Fibroblast of mammary gland (primary cell): ENCODE results near the gene KIAA1958.
A peak's percentile ranks its signal among the peaks of the same experiment; 100 is the strongest.

Experiments used
- DNase-seq: peaks from one replicate; pipeline ENCODE4 v3.0.0-alpha.2; 2010; ENCODE audit warnings: low read depth
- H3K4me3 ChIP-seq: 2 replicates; pipeline ENCODE4 v1.5.1; 2011; ENCODE audit warnings: low read depth, mild to moderate bottlenecking, low read length, moderate library complexity; ENCODE audit not compliant: control insufficient read depth
- CTCF ChIP-seq: conservative IDR thresholded peaks from 2 replicates; pipeline ENCODE4 v1.5.1; 2011; ENCODE audit warnings: low read depth, low read length, inconsistent platforms; ENCODE audit not compliant: control insufficient read depth, insufficient read depth

KIAA1958 gene

GRCh38 chr9:112542593-112543292 lies 56.1 kb downstream of the KIAA1958 start:
- TF ChIP-seq CTCF: no peak
- H3K4me3 ChIP-seq: no peak overlapping the region
- DNase-seq: no peak

GRCh38 chr9:112544477-112544876 lies 57.9 kb downstream of the KIAA1958 start:
- no peak for TF ChIP-seq CTCF
- H3K4me3 ChIP-seq: no peak overlapping the region
- DNase-seq: no peak

GRCh38 chr9:112545237-112545636 lies 58.6 kb downstream of the KIAA1958 start:
- no peak for DNase-seq
- TF ChIP-seq CTCF: no peak
- no peak overlapping the region for H3K4me3 ChIP-seq

- H3K4me3 ChIP-seq: no peak overlapping the region
- peak; percentile 50 for DNase-seq
- no peak for TF ChIP-seq CTCF
Measured at GRCh38 chr9:112546149-112547012, 59.8 kb downstream of the KIAA1958 start.

GRCh38 chr9:112548051-112548440 lies 61.4 kb downstream of the KIAA1958 start:
- DNase-seq: no peak
- no peak overlapping the region for H3K4me3 ChIP-seq
- no peak for TF ChIP-seq CTCF

GRCh38 chr9:112548836-112549595 lies 62.4 kb downstream of the KIAA1958 start:
- no peak for DNase-seq
- no peak overlapping the region for H3K4me3 ChIP-seq
- no peak for TF ChIP-seq CTCF
